Mesodermal cell (in vitro differentiated cells): Measurements from ENCODE around the gene FRS3.
"Not testable (repeated sequence)": the region's sequence is repeated elsewhere in the genome, so short reads cannot be mapped to it uniquely, and the experiment has no call there.

Experiments used
- H3K27ac ChIP-seq: 2 replicates; pipeline ENCODE4 v1.7.0; 2013; ENCODE audit warnings: mild to moderate bottlenecking, low read depth, low read length, moderate library complexity; ENCODE audit not compliant: severe bottlenecking
- H3K36me3 ChIP-seq: 2 replicates; pipeline ENCODE4 v1.7.1; 2013; ENCODE audit warnings: mild to moderate bottlenecking, low read length, moderate library complexity; ENCODE audit not compliant: control insufficient read depth, insufficient read depth
- H3K4me1 ChIP-seq: one replicate; pipeline ENCODE4 v1.7.1; 2013; ENCODE audit warnings: mild to moderate bottlenecking, low read length; ENCODE audit not compliant: insufficient read depth, control insufficient read depth, poor library complexity, severe bottlenecking
- H3K4me3 ChIP-seq: 2 replicates; pipeline ENCODE4 v1.7.0; 2013; ENCODE audit warnings: low read length, control low read depth, mild to moderate bottlenecking; ENCODE audit not compliant: insufficient read depth, poor library complexity, severe bottlenecking; ENCODE audit errors: extremely low read depth
- H3K9me3 ChIP-seq: 2 replicates; pipeline ENCODE4 v1.7.1; 2013; ENCODE audit warnings: mild to moderate bottlenecking, low read length, moderate library complexity; ENCODE audit not compliant: control insufficient read depth
- WGBS, 2 experiments: methylation state at CpG; one replicate each; pipeline ENCODE4 v1.1.5; 2013; ENCODE audit warnings: missing lambda C conversion rate in 2 of 2; ENCODE audit not compliant: insufficient coverage in 2 of 2; 5-methylcytosine and 5-hydroxymethylcytosine counted together

FRS3 gene

GRCh38 chr6:41768545-41769308 is 11.0 kb downstream of the FRS3 start:
- H3K36me3 ChIP-seq, result peaks cover 24% of the 10 kb centered on the region
- H3K4me3 ChIP-seq, result no peak overlapping the region
- H3K27ac ChIP-seq, result peak overlapping the region; percentile 29
- H3K9me3 ChIP-seq, result no peaks in the 10 kb centered on the region
- 82 to 88% methylated on average over 6 to 8 of the region's 10 CpGs for WGBS, 2 experiments
- H3K4me1 ChIP-seq, result peaks cover 24% of the 10 kb centered on the region

GRCh38 chr6:41767112-41767833 is 12.4 kb downstream of the FRS3 start:
- Histone ChIP-seq H3K4me3 (no peak overlapping the region), H3K9me3 (no peaks in the 10 kb centered on the region), H3K4me1 (peaks cover 24% of the 10 kb centered on the region), H3K27ac (peak overlapping the region; percentile 41), H3K36me3 (peaks cover 18% of the 10 kb centered on the region)
- 77 to 82% methylated on average over 7 to 9 of the region's 12 CpGs for WGBS, 2 experiments

- H3K27ac ChIP-seq, H3K4me3 ChIP-seq, H3K9me3 ChIP-seq: not testable (repeated sequence)
- peaks cover 24% of the 10 kb centered on the region for H3K4me1 ChIP-seq
- H3K36me3 ChIP-seq, result peaks cover 11% of the 10 kb centered on the region
- WGBS, 2 experiments, result 83 to 100% methylated on average over 2 of the region's 4 CpGs
Measured at GRCh38 chr6:41766043-41766664, 13.5 kb downstream of the FRS3 start.

- Histone ChIP-seq H3K4me1 (peaks cover 20% of the 10 kb centered on the region), H3K4me3 (no peak overlapping the region), H3K36me3 (no peaks in the 10 kb centered on the region), H3K9me3 (no peaks in the 10 kb centered on the region), H3K27ac (no peak overlapping the region)
- WGBS, 2 experiments, result 76 to 77% methylated on average over 2 of the region's 2 CpGs
Measured at GRCh38 chr6:41763470-41763869, 16.2 kb downstream of the FRS3 start.

- Histone ChIP-seq H3K9me3 (no peaks in the 10 kb centered on the region), H3K4me1 (peaks cover 20% of the 10 kb centered on the region), H3K36me3 (no peaks in the 10 kb centered on the region), H3K4me3 (no peak overlapping the region), H3K27ac (no peak overlapping the region)
- 70 to 88% methylated on average over 2 of the region's 2 CpGs for WGBS, 2 experiments
Measured at GRCh38 chr6:41759905-41760579, 19.7 kb downstream of the FRS3 start.

- WGBS, 2 experiments, result 91 to 92% methylated on average over 11 of the region's 13 CpGs
- no peak overlapping the region for H3K27ac ChIP-seq
- no peak overlapping the region for H3K4me3 ChIP-seq
Measured at GRCh38 chr6:41759106-41759904, 20.4 kb downstream of the FRS3 start.

GRCh38 chr6:41758641-41759035 is 21.1 kb downstream of the FRS3 start:
- Histone ChIP-seq H3K27ac (no peak overlapping the region), H3K4me1 (peaks cover 20% of the 10 kb centered on the region), H3K9me3 (no peaks in the 10 kb centered on the region), H3K36me3 (no peaks in the 10 kb centered on the region), H3K4me3 (no peak overlapping the region)
- 85 to 92% methylated on average over 6 of the region's 6 CpGs for WGBS, 2 experiments

More at GRCh38 chr6:41759106-41759904, 20.4 kb downstream of the FRS3 start:
- Histone ChIP-seq H3K36me3 (no peaks in the 10 kb centered on the region), H3K4me1 (peaks cover 20% of the 10 kb centered on the region), H3K9me3 (no peaks in the 10 kb centered on the region)

- Histone ChIP-seq H3K4me1 (peaks cover 20% of the 10 kb centered on the region), H3K27ac (no peak overlapping the region), H3K36me3 (no peaks in the 10 kb centered on the region), H3K9me3 (no peaks in the 10 kb centered on the region), H3K4me3 (no peak overlapping the region)
- WGBS, 2 experiments, result 81 to 83% methylated on average over 3 to 4 of the region's 8 CpGs
Measured at GRCh38 chr6:41757931-41758640, 21.6 kb downstream of the FRS3 start.

GRCh38 chr6:41757271-41757670 is 22.4 kb downstream of the FRS3 start:
- Histone ChIP-seq H3K27ac (no peak overlapping the region), H3K9me3 (no peaks in the 10 kb centered on the region), H3K4me3 (no peak overlapping the region), H3K4me1 (peaks cover 20% of the 10 kb centered on the region), H3K36me3 (no peaks in the 10 kb centered on the region)
- WGBS, 2 experiments, result 96% methylated on average over 4 to 6 of the region's 6 CpGs
